Measurements from ENCODE around the gene TRMU.

TRMU gene

GRCh38 chr22:46357711-46358520, 22.4 kb downstream of the TRMU start:
- no peak for DNase-seq

GRCh38 chr22:46358766-46359165, 23.3 kb downstream of the TRMU start:
- no peak for DNase-seq

GRCh38 chr22:46359362-46359761, 23.8 kb downstream of the TRMU start:
- no peak for DNase-seq

GRCh38 chr22:46360097-46360496, 24.6 kb downstream of the TRMU start:
- no peak for DNase-seq

GRCh38 chr22:46360891-46361290, 25.4 kb downstream of the TRMU start:
- no peak for DNase-seq

GRCh38 chr22:46361826-46362202, 26.3 kb downstream of the TRMU start:
- DNase-seq = no peak

GRCh38 chr22:46362203-46362933, 26.9 kb downstream of the TRMU start:
- DNase-seq = no peak

GRCh38 chr22:46362934-46363515, 27.5 kb downstream of the TRMU start:
- no peak for DNase-seq

- DNase-seq = no peak
Observed at GRCh38 chr22:46363611-46364321, 28.3 kb downstream of the TRMU start.

GRCh38 chr22:46364341-46365165, 29.0 kb downstream of the TRMU start:
- no peak for DNase-seq

- no peak for DNase-seq
Observed at GRCh38 chr22:46365166-46365624, 29.7 kb downstream of the TRMU start.

- no peak for DNase-seq
Observed at GRCh38 chr22:46366327-46366731, 30.8 kb downstream of the TRMU start.

- no peak for DNase-seq
Observed at GRCh38 chr22:46366801-46367706, 31.5 kb downstream of the TRMU start.

GRCh38 chr22:46367707-46368191, 32.2 kb downstream of the TRMU start:
- no peak for DNase-seq

- DNase-seq = no peak
Observed at GRCh38 chr22:46368422-46368821, 32.9 kb downstream of the TRMU start.

GRCh38 chr22:46368871-46369715, 33.6 kb downstream of the TRMU start:
- DNase-seq = no peak

- DNase-seq = no peak
Observed at GRCh38 chr22:46369716-46370583, 34.4 kb downstream of the TRMU start.

GRCh38 chr22:46370584-46371291, 35.2 kb downstream of the TRMU start:
- DNase-seq = no peak
